Measurements from ENCODE around the gene WFIKKN1. TPM values are rescaled to one million over a fixed set of nuclear protein-coding genes. Genes with fewer than 3 reads are reported as not detected.

Gene WFIKKN1
- total RNA-seq, 2 donors from 2014 or later = 0.75 to 1.1 TPM

- Mint-ChIP-seq H3K9me3 (no peaks in the 10 kb centered on the region), H3K27me3 (no peaks in the 10 kb centered on the region), H3K27ac (no peak overlapping the region), H3K4me3 (no peak overlapping the region), H3K36me3 (no peaks in the 10 kb centered on the region), H3K4me1 (ENCODE audit: low read depth in 2 of 2) (peaks cover 6 to 7% of the 10 kb centered on the region in 2 donors)
- no peak for ATAC-seq
- DNase-seq (ENCODE audit: low spot score) = no peak
These were observed 1.9 kb downstream of the WFIKKN1 start for GRCh38 chr16:632486-633335.

GRCh38 chr16:633336-634050 is 2.7 kb downstream of the WFIKKN1 start:
- H3K27ac Mint-ChIP-seq = no peak overlapping the region
- no peaks in the 10 kb centered on the region for H3K36me3 Mint-ChIP-seq
- peaks cover 6 to 7% of the 10 kb centered on the region in 2 donors for H3K4me1 Mint-ChIP-seq (ENCODE audit: low read depth in 2 of 2)
- H3K4me3 Mint-ChIP-seq = no peak overlapping the region
- ATAC-seq = no peak
- no peaks in the 10 kb centered on the region for H3K9me3 Mint-ChIP-seq
- H3K27me3 Mint-ChIP-seq = no peaks in the 10 kb centered on the region
- no peak for DNase-seq (ENCODE audit: low spot score)

- DNase-seq (ENCODE audit: low spot score) = no peak
- H3K4me1 Mint-ChIP-seq (ENCODE audit: low read depth in 2 of 2) = peaks cover 6 to 7% of the 10 kb centered on the region in 2 donors
- H3K9me3 Mint-ChIP-seq = no peaks in the 10 kb centered on the region
- H3K4me3 Mint-ChIP-seq = peak overlapping the region; percentile 12
- ATAC-seq = no peak
- no peak overlapping the region for H3K27ac Mint-ChIP-seq
- no peaks in the 10 kb centered on the region for H3K27me3 Mint-ChIP-seq
- H3K36me3 Mint-ChIP-seq = no peaks in the 10 kb centered on the region
These were observed 3.4 kb downstream of the WFIKKN1 start for GRCh38 chr16:634051-634670.

GRCh38 chr16:634996-635395 is 4.2 kb downstream of the WFIKKN1 start:
- H3K27ac Mint-ChIP-seq = no peak overlapping the region
- H3K9me3 Mint-ChIP-seq = no peaks in the 10 kb centered on the region
- H3K36me3 Mint-ChIP-seq = no peaks in the 10 kb centered on the region
- no peaks in the 10 kb centered on the region for H3K27me3 Mint-ChIP-seq
- peak overlapping the region; percentile 55 for H3K4me3 Mint-ChIP-seq
- ATAC-seq (no peak), DNase-seq (ENCODE audit: low spot score) (no peak)
- peaks cover 6 to 7% of the 10 kb centered on the region in 2 donors for H3K4me1 Mint-ChIP-seq (ENCODE audit: low read depth in 2 of 2)

- H3K27me3 Mint-ChIP-seq = no peaks in the 10 kb centered on the region
- no peaks in the 10 kb centered on the region for H3K36me3 Mint-ChIP-seq
- no peaks in the 10 kb centered on the region for H3K9me3 Mint-ChIP-seq
- peak overlapping the region; percentile 96 to 100 for H3K27ac Mint-ChIP-seq
- no peak for DNase-seq (ENCODE audit: low spot score)
- peak; percentile 5 to 8 for ATAC-seq
- peaks cover 6 to 7% of the 10 kb centered on the region in 2 donors for H3K4me1 Mint-ChIP-seq (ENCODE audit: low read depth in 2 of 2)
- peak overlapping the region; percentile 85 for H3K4me3 Mint-ChIP-seq
These were observed 4.9 kb downstream of the WFIKKN1 start for GRCh38 chr16:635573-636205.

GRCh38 chr16:636206-637080 is 5.7 kb downstream of the WFIKKN1 start, which contains the start of gene METTL26:
Gene METTL26, minus strand, starts transcription at chr16:636305. Its CDS starts 15 bp downstream, at chr16:636290.
- DNase-seq (ENCODE audit: low spot score) (peak; percentile 93), ATAC-seq (peak; percentile 91 to 93)
- Mint-ChIP-seq H3K4me1 (ENCODE audit: low read depth in 2 of 2) (peaks cover 6 to 7% of the 10 kb centered on the region in 2 donors), H3K27me3 (no peaks in the 10 kb centered on the region), H3K9me3 (no peaks in the 10 kb centered on the region), H3K4me3 (peak within 1 kb of the TSS; percentile 85), H3K36me3 (no peaks in the 10 kb centered on the region), H3K27ac (peak within 1 kb of the TSS; percentile 96 to 100)

- no peaks in the 10 kb centered on the region for H3K27me3 Mint-ChIP-seq
- DNase-seq (ENCODE audit: low spot score) (peak; percentile 86), ATAC-seq (peak; percentile 79 to 86)
- H3K4me1 Mint-ChIP-seq (ENCODE audit: low read depth in 2 of 2) = peaks cover 6 to 7% of the 10 kb centered on the region in 2 donors
- H3K36me3 Mint-ChIP-seq = no peaks in the 10 kb centered on the region
- peak overlapping the region; percentile 96 to 100 for H3K27ac Mint-ChIP-seq
- H3K4me3 Mint-ChIP-seq = peak overlapping the region; percentile 85
- H3K9me3 Mint-ChIP-seq = no peaks in the 10 kb centered on the region
These were observed 6.6 kb downstream of the WFIKKN1 start for GRCh38 chr16:637081-638018.

GRCh38 chr16:638034-638543 is 7.3 kb downstream of the WFIKKN1 start:
- no peaks in the 10 kb centered on the region for H3K36me3 Mint-ChIP-seq
- no peaks in the 10 kb centered on the region for H3K27me3 Mint-ChIP-seq
- no peak overlapping the region for H3K27ac Mint-ChIP-seq
- ATAC-seq (no peak), DNase-seq (ENCODE audit: low spot score) (no peak)
- H3K4me1 Mint-ChIP-seq (ENCODE audit: low read depth in 2 of 2) = peaks cover 6 to 7% of the 10 kb centered on the region in 2 donors
- no peak overlapping the region for H3K4me3 Mint-ChIP-seq
- H3K9me3 Mint-ChIP-seq = no peaks in the 10 kb centered on the region

- Mint-ChIP-seq H3K36me3 (no peaks in the 10 kb centered on the region), H3K9me3 (no peaks in the 10 kb centered on the region), H3K27ac (no peak overlapping the region), H3K4me1 (ENCODE audit: low read depth in 2 of 2) (peaks cover 6 to 7% of the 10 kb centered on the region in 2 donors), H3K27me3 (no peaks in the 10 kb centered on the region), H3K4me3 (no peak overlapping the region)
- ATAC-seq (no peak), DNase-seq (ENCODE audit: low spot score) (no peak)
These were observed 8.1 kb downstream of the WFIKKN1 start for GRCh38 chr16:638836-639235.

GRCh38 chr16:640614-641013 is 9.8 kb downstream of the WFIKKN1 start:
- ATAC-seq (no peak), DNase-seq (ENCODE audit: low spot score) (no peak)
- Mint-ChIP-seq H3K36me3 (no peaks in the 10 kb centered on the region), H3K4me3 (peak overlapping the region; percentile 56), H3K27ac (no peak overlapping the region), H3K9me3 (no peaks in the 10 kb centered on the region), H3K4me1 (ENCODE audit: low read depth in 2 of 2) (peaks cover 10% of the 10 kb centered on the region in 2 donors), H3K27me3 (no peaks in the 10 kb centered on the region)

- no peaks in the 10 kb centered on the region for H3K36me3 Mint-ChIP-seq
- H3K4me1 Mint-ChIP-seq (ENCODE audit: low read depth in 2 of 2) = peaks cover 7% of the 10 kb centered on the region in 2 donors
- H3K4me3 Mint-ChIP-seq = peak within 1 kb of the TSS; percentile 79
- H3K9me3 Mint-ChIP-seq = no peaks in the 10 kb centered on the region
- peak; percentile 88 for DNase-seq (ENCODE audit: low spot score)
- H3K27ac Mint-ChIP-seq = no peak within 1 kb of the TSS
- H3K27me3 Mint-ChIP-seq = no peaks in the 10 kb centered on the region
- peak; percentile 75 to 82 for ATAC-seq
These were observed 10.8 kb downstream of the WFIKKN1 start, which contains the start of gene MCRIP2 for GRCh38 chr16:641326-642188. Gene MCRIP2, plus strand, starts transcription at chr16:641828. Its CDS starts 164 bp downstream, at chr16:641992.

Measured in natural killer cell treated with Interleukin-12 subunit alpha and Interleukin-12 subunit beta and Interleukin-15 and Interleukin-18, amount 100 ng/mL, for 72 hours (primary cell).